ENCODE measurements around the gene TRIM43.
"Not testable (repeated sequence)": the region's sequence is repeated elsewhere in the genome, so short reads cannot be mapped to it uniquely, and the experiment has no call there.

Gene TRIM43

DNA sequence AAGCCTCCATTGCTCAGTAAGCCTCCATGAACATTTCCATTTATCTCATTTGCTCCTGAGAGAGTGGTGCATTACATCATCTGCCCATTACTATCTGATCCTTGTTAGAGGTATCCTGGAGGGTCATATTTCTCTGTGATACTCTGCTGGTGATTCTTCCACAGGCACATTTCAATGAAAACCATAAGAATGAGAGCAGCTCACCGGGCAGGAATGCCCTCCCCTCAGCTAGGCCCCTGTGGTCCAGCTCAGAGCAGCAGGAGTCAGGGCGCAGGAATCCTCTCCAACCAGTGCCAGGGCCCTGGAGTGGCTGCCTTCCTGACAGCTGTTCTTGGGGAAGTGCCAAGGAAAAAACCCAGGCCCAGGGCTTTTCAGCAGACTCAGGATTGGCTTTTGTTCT, 50.0 kb downstream of the TRIM43 start:
- DNase-seq (ENCODE audit: low spot score), result not testable (repeated sequence)

GRCh38 chr2:95642360-95642759, 50.6 kb downstream of the TRIM43 start:
- DNase-seq (ENCODE audit: low spot score), result not testable (repeated sequence)

GRCh38 chr2:95642951-95643350, 51.1 kb downstream of the TRIM43 start:
- DNase-seq (ENCODE audit: low spot score), result not testable (repeated sequence)

- DNase-seq (ENCODE audit: low spot score), result not testable (repeated sequence)
Measured at GRCh38 chr2:95645312-95645711, 53.5 kb downstream of the TRIM43 start.

GRCh38 chr2:95646274-95646994, 54.6 kb downstream of the TRIM43 start:
- DNase-seq (ENCODE audit: low spot score), result not testable (repeated sequence)

GRCh38 chr2:95648894-95649544, 57.2 kb downstream of the TRIM43 start:
- DNase-seq (ENCODE audit: low spot score), result not testable (repeated sequence)
